RKO (cell line): Measurements from ENCODE around the gene NR2F6.

Experiments used
- DNase-seq: peaks from one replicate; pipeline ENCODE4 v3.0.0-alpha.2; 2016; ENCODE audit warnings: low spot score

NR2F6 gene

GRCh38 chr19:17263712-17264640 lies 18.3 kb upstream of the NR2F6 start:
- no peak for DNase-seq

- no peak for DNase-seq
Measured at GRCh38 chr19:17262557-17262956, 16.8 kb upstream of the NR2F6 start.

GRCh38 chr19:17260842-17261325 lies 15.2 kb upstream of the NR2F6 start:
- peak; percentile 88 for DNase-seq

- DNase-seq, result no peak
Measured at GRCh38 chr19:17259934-17260333, 14.2 kb upstream of the NR2F6 start.

GRCh38 chr19:17259118-17259780 lies 13.5 kb upstream of the NR2F6 start:
- no peak for DNase-seq

- DNase-seq, result no peak
Measured at GRCh38 chr19:17256130-17256529, 10.4 kb upstream of the NR2F6 start.

GRCh38 chr19:17255150-17255621 lies 9.5 kb upstream of the NR2F6 start:
- no peak for DNase-seq

- DNase-seq, result no peak
Measured at GRCh38 chr19:17254636-17255035, 8.9 kb upstream of the NR2F6 start.

GRCh38 chr19:17249887-17250548 lies 4.3 kb upstream of the NR2F6 start:
- DNase-seq, result no peak

GRCh38 chr19:17248011-17248776 lies 2.5 kb upstream of the NR2F6 start:
- DNase-seq, result no peak

- DNase-seq, result no peak
Measured at GRCh38 chr19:17246681-17247425, 1.1 kb upstream of the NR2F6 start.

- DNase-seq, result no peak
Measured at GRCh38 chr19:17244618-17245534, 843 bp downstream of the NR2F6 start.

GRCh38 chr19:17243830-17244617 lies 1.7 kb downstream of the NR2F6 start:
- DNase-seq, result peak; percentile 70

- DNase-seq, result no peak
Measured at GRCh38 chr19:17243211-17243829, 2.4 kb downstream of the NR2F6 start.

- no peak for DNase-seq
Measured at GRCh38 chr19:17242431-17243208, 3.1 kb downstream of the NR2F6 start.

GRCh38 chr19:17240826-17241399 lies 4.8 kb downstream of the NR2F6 start:
- no peak for DNase-seq

- DNase-seq, result no peak
Measured at GRCh38 chr19:17240062-17240752, 5.5 kb downstream of the NR2F6 start.
